Measurements from ENCODE around the gene PALLD.
A peak's percentile ranks its signal among the peaks of the same experiment; 100 is the strongest.

Gene PALLD

DNA sequence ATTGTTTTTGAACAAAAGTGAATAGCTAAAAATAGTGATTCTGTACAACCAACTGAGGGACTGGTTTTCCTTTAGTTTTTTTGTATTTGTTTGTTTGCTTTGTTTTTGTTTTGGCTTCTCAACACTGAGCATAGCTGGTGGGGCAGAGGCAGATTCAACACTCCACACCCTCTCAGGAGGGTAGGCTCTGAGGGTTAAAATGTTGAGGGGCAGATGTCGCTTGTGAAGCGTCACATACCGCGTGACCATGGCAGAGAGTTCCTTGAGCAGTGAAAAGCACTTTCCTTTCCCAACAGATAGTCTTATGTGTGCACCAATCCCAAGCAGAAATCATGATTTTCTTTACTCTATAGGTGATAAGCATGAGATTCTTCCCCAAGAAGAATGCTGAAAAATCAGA, 155.0 kb downstream of the PALLD start:
- no peak for DNase-seq

DNA sequence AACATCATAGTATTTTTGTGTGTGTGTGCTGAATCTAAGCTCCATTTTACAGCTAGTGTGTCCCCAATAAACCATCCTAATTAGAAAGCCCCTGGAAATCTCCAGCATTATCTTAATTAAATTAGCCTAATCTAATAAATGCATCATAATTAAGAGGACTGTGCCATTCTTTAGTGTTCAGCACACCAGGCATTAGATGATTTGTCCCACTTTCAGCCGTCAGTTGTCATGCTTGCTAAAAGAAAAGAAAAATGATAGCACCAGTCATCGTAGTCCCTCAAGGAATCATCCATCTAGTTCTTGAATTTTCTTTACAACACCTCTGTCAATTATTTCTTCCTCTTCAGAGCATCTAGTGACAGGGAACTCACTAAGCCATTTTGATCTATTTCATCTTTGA, 155.9 kb downstream of the PALLD start:
- DNase-seq: no peak

DNA sequence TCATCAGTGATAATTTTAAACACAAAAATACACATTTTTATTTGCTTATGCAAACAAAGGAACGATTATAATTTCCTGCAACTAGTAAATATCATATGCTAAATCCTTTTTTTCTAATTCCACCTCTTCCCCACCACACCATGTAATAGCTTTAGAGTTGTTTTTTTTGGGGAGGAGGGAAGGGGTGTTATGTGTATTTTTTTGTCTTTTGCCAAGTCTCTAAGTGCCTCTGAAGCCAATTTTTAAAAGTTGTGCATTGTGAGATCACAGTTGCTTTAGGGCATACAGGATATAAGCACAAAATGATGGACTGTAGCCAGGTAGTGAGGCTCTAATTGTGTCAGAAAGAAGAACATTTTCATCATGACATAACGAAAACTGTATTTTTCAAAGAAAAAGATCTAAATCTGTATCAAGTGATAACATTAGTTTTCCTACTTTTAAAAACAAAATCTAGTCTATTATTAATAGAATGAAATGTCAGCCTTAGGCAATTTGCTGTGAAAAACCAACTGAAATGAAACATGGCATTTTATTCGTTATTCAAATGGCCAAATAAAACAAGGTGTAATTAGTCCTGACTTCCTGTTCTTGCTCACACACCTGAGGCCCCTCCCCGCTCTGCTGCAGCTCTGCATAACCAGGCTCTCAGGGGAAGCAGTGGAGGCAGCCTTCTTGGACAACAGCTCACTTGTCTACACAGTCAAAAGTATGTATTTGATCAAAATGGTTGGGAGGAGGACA, 157.4 kb downstream of the PALLD start:
- DNase-seq: no peak

DNA sequence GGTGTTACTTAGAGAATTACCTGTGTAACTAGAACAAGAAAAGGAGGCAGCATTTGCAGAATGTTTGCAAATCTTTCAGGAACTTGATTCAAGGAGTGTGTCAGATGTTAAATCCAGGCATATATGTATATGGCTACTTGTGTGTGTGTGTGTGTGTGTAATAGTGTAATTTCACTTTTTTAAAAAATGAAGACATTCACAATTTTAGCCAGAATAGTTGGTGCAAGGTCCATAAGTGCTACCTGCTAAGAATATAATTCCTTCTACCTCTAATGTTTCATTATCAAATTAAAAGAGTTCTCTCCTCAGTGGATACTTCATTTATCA, 158.0 kb downstream of the PALLD start:
- DNase-seq: no peak

DNA sequence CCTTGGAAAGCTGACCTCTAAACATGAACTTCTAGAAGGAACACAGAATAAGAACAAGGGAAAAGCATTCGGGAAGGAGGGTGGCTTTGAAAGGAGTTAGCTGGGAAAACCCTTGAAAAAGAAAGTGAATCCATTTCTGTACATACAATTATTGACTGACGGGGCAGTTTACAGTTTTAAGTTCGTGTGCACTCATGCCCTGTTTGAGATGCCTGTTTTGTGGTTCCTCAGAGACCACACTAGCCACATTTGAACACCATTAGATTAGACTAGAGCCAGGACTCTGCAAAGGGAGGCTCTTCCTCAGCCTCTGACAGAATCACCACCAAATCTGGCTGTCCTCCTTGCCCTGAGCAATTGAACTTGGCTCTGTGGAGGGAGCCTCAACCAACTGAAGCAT, 158.3 kb downstream of the PALLD start:
- peak; percentile 31 for DNase-seq

DNA sequence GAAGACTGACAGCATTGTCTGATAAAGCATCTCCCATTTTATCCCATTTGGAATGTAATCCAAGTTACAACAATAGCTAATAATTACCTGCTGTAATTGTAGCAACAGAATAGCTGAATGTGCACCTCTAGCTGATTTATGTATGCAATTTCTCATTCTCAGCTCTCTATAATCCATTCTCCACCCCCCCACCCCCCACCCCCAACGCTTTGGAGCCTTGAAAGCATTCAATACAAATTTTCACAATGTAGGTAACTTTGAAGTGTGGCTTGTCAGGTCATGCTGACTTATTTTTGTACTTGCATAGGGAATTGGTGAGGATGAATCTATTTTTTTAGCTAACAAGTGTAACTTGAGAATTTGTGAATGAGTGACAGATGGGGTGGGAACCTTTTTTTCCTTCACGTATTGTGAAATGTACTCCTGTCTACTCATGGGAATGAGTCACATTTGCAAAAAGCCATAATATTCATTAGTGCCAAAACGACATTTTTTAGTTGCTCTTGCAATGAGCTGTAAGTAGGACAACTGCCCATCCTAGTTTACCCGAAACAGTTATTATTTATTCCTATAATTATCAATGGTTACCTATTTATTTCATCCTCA, 159.3 kb downstream of the PALLD start:
- no peak for DNase-seq

DNA sequence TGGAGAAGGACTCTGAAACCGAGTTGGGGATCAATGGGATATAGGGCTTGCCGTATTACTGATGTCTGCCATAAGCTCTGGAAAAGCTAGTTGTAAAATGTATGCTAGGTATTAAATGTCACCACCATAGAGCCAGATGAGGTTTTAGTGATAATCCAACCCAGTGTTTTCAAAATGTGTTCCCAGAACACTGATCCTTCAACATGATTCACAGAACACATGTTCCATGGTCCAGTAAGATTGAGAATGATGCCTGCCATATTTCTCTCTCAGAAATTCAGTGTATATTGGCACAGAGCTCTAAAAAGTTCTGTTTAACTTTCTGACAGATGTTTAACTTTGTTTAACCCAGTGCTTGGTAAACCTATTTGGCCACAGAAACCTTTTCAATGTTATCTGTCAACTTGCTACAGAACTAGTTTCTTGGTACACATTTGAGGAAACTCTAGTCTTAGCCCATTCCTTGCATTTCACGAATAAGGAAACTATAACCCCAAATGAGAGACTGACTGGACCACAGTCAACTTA, 160.2 kb downstream of the PALLD start:
- no peak for DNase-seq

DNA sequence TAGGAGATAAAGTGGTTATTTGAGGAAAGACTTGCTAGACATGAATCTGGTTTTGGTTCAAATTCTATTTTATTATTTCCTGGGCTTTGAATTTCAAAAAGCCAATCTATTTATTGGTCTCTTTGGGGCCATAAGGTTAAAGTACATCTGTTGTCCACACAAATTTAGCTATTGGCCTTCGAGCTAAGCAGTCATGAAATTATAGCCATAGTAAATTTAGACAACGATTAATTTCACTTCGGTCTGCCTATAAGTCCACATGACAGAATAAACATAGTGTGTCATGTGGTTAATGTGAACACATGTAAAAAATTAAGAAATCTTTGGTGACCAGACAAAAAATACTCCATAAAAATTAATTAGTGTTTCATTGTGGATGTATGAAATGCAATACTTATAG, 161.9 kb downstream of the PALLD start:
- no peak for DNase-seq

DNA sequence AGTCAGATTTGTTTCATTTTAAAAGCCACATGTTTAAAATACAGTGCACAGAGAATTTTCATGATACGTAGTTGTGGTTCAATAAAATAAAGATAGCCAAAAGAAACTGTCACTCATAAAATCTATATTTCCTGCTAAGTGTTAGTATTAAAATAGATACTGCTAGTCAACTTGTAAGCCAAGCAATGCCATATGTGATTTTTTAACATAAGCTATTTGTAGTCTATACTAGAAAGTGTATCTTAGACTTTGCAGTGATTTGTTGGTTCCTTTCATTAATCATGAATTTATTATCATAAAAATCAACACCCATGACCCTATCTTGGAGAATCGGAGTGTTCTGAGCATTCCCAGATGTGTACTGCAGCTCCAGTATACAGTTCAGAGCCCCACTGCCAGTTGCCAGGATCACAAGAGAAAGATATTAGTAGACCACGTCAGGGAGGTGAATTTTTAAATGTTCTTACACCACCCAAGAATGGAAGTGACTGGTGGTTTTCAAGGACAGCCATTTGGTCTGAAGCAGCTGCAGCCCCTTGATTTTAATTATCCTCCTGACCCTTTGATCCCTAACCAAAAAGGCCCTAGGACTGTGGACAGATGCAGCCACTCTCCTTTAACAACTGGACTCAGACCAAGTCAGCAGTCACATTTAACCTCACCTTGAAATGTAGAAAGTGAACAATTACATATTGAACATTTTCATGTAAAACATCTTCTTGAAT, 163.1 kb downstream of the PALLD start:
- DNase-seq: no peak

DNA sequence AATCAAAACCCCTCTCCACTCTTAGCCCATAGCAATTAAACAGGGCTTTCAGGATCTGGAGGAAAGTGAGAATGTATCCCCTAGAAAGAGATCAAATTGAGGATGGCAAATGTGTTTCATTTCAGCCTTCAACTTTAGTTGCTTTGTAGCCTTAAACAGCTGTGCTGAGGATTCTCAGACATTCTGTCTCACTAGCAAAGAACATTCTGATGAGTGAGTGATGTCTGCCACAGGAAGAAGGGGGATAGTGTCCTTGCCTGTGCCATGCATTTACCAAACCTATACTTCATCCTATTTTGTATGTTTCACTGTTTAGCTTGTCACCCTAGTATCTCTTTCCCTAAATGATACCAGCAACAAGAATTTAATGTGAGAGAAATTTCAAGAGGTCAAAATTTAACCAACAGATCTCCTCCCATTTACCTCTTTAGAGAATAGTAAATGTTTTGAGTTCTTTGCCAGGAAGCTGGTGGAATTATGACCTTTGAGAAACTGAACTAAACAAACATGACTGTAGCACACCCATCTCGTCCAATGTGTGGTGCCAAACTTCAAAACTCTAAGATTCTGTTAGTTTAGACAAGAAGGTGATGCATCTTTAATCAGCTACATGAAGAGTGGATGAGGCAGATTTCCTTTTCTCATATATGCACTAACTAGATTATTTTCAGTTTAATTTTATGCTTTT, 165.6 kb downstream of the PALLD start:
- no peak for DNase-seq

DNA sequence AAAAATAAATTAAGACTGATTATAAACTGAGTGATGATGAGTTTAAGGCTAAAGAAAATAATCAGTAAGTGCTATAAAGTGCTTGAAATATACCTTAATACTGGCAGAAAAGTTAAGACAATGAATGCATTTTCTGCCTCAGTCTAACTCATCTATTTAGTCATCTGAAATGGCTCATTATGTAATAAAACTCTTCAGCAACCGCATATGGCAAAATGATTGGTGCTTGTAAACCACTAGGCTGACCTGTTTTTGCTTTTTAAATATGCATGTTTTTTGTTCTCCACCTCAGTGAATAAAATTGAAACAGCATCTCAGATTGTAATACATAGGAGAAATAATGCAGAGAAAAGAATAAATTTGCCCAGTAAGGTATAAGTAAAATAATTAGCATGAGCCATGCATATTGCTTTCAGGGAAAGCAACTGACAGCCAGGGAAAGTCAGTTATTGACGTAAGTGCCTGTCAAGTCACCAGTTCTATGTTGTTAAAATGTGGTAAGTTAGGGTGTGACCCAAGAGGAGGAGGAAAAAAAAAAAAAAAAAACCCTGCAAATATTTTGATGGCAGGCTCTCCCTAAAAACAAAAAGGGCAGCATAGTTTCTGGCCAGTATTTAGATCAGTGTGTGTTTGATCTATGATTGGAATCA, 167.5 kb downstream of the PALLD start:
- DNase-seq: no peak

DNA sequence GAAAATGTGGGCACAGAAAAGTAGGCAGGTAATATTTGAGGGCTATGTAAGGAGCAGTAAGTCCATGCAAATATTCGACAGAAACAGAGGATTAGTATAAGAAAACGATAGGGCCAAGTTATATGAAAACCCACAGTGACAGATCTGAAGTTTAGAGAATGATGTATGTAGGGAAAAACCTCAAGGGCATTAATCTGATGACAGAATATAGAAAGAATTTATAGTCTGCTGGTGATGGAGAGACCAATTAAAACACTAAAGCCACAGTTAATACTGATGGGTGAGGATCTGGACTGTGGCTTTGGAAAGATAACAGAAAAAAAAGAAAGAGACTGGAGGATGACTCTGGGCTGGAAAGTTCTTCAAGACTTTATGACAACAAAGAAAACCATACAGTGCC, 169.7 kb downstream of the PALLD start:
- DNase-seq: no peak

DNA sequence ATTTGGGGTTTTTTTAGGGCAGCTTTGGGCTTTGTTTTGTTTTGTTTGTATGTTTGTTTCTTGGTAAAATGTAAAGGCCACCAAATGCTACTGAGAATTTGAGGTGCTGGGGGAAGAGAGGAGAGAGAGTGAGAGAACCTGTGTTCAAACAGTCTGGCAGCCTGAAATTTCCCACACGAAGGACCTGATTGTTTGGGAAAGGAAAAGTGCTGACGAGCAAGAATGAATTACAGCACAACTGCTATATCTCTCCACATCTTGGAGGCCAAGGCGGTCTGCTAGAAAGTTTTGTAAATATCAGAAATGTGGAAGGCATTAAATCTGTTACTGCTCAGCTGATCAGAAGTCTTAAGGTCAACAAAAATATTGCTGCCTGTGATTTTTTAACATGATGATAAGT, 170.5 kb downstream of the PALLD start:
- no peak for DNase-seq

DNA sequence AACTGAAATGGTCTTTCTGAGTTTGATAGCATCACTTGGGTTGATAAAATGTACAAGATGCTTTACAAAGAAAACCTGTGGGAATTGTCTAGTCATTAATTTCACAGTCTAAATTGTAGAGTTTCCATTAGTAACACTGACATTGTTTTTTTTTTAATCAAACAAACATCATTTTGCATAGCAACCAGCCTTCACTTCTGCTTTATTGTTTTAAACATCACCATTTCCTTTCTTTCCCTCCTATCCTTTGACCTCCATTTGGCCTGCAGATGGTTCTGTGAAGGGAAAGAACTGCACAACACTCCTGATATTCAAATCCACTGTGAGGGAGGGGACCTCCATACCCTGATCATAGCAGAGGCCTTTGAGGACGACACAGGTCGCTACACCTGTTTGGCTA, 171.1 kb downstream of the PALLD start:
- DNase-seq: no peak

DNA sequence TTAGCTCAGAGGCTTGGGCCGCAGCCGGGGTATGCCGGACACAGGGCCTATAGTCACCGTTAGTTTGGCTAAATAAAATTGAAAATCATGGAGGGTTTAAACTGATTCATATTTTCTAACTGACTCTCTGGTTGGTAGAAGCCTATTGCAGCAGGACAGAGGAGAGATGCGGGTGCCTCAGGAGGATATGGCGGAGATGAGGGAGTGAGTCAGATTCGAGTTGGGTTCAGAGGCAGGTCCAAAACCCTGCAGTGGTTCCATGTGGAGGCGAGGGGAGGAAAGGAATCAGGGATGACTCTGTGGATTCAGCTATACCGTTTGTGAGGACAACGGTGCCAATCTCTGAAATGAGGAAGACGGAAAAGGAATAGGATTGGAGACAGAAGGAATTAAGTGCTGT, 176.6 kb downstream of the PALLD start:
- no peak for DNase-seq

DNA sequence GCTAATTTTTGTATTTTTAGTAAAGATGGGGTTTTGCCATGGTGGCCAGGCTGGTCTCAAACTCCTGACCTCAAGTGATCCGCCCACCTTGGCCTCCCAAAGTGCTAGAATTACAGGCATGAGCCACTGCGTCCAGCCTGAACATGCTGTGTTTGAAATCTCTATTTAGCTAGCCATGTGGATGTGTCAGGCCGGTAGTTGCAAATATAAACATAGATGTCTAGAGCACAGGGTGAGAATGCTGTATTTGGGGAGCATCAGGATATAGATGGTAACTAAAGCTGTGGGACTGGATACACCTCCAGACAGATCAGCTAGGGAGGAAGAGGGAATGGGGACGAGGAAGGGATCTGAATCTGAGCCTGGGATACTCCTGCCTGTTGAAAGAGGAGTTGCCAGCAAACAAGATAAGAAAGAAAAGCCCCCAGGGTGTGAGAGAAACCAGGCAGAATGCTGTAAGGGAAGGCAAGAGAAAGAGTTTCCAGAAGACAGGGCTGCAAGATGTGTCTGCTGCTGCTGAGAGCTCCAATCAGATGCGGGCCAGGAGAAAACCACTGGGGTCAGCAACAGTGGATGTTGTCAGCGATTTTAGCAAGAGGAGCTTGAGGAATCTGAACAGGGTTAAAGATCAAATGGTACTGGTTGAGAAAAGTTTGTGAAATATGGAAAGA, 177.4 kb downstream of the PALLD start:
- no peak for DNase-seq

DNA sequence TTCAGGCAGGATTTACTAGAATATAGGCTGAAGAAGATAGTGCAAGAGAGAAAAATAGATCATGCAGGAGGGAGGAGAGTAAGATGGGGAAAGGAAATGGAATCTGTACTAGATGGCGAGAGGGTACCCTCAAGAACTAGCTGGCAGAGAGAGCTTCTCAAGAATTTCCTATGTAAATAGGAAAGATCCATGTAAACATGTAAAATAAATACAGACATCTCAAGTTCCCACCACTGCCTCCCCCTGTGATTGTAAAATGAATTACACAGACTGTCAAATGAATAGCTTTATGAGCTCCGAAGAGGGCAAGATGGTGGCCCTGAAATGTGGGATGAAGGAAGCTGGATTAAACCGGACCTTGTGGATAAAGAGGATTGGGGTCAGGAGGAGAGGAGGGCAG, 178.0 kb downstream of the PALLD start:
- DNase-seq: no peak

DNA sequence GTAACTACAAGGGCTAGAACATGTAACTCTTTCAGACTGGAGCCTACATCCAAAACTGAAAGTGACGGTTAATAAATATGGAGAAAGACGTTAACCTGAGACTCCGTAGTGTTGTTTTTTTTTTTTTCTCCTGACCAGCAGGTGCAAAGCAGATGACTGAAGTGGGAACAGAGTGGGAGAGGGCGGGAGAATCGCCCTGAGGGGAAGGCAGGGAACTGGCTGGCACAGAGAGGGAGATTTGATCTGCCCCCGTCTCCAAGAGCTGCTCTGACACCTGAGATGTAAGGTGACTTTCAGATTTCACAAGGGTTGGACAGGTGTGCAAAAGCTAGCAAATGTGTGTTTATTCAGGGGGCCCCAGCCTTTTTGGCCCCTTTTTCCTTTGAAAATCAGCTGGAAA, 180.2 kb downstream of the PALLD start:
- no peak for DNase-seq

DNA sequence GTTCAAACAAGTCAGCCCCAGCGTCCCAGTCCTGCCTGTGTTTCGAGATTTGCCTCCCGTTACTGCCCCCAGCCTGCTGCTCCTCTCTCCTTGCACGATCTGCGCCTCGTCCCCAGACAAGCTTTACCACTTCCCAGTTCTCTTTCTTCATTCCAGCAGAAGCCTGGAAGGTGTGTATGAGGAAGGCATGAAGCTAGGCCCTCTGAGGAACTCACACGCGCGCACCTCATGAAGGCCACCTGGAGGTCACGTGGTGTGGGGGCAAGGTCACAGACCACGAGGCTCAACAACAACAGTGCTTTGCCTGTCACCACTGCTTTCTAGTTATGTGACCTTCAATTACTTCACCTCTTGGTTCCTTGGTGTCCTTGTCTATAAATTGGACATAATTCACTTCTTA, 181.0 kb downstream of the PALLD start:
- DNase-seq: no peak

DNA sequence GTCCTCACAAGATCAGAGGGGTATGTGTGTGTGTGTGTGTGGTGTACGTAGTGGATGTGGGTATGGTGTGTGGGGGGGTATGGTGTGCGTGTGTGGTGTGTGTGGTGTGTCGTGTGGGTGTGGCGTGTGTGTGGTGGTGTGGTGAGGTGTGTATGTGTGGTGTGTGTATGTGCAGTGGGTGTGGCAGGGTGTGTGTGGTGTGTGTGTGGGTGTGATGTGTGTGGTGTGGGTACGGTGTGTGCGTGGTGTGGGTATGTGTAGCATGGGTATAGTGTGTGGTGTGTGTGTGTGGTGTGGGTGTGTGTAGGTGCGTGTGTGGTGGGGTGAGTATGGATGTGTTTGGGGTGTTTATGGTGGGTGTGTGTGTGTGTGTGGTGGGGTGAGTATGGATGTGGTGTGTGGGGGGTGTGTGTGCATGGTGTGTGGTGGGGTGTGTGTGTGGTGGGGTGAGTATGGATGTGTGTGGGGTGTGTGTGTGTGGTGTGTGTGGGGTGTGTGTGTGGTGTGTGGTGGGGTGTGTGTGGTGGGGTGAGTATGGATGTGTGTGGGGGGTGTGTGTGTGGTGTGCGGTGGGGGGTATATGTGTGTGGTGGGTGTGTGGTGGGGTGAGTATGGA, 182.0 kb downstream of the PALLD start:
- no peak for DNase-seq

DNA sequence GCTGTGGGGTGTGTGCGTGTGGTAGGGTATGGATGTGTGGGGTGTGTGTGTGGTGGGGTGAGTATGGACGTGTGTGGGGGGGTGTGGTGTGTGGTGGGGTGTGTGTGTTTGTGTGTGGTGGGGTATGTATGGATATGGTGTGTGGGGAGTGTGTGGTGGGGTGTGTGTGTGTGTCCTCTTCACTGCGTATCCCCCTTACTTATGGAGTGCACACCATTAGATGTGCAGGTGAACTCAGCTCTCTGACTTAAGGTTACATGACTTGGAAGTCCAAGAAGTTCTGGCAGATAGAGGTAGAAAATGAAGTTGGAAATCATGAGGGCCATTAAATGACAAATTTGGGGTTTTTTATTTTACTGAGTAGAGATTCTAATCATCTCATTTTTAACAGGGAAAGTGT, 182.5 kb downstream of the PALLD start:
- DNase-seq: no peak

DNA sequence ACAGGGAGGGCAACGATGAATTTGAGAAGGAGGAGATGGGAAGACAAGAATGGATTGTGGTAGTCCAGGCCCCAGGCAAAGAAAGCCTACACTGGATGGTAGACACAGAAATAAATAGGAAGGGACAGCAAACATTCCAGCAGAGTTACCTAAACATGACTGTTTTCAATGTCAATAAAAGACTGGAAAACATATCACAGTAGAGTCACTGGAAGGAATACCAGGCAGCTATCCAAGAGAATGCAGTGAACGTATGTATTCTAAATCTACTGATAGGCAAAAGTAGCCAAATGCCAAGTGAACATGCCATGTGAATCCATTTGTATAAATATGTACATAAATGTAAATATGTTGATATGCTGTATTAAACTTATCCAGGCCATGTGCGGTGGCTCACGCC, 183.0 kb downstream of the PALLD start:
- DNase-seq: no peak
